NB4 (cell line): ENCODE results near the gene LLPH.

Experiments
- DNase-seq: peaks from one replicate; pipeline ENCODE4 v3.0.0; 2010; ENCODE audit warnings: low read depth
- H3K4me3 ChIP-seq: one replicate; pipeline ENCODE4 v1.5.1; 2011; ENCODE audit warnings: mild to moderate bottlenecking, low read depth, low read length, moderate library complexity
- MYC ChIP-seq: IDR thresholded peaks from 2 replicates; pipeline ENCODE4 v1.6.1; 2011; ENCODE audit warnings: low read depth, low read length
- POLR2A ChIP-seq: IDR thresholded peaks from 2 replicates; pipeline ENCODE4 v1.6.1; 2011; ENCODE audit warnings: mild to moderate bottlenecking; ENCODE audit not compliant: insufficient read length; ENCODE audit errors: extremely low read depth
- TF ChIP-seq, protein P1 (sequence below): IDR thresholded peaks from 2 replicates; pipeline ENCODE4 v1.6.1; 2011; ENCODE audit warnings: low read depth, low read length
- TF ChIP-seq, protein P2 (sequence below): IDR thresholded peaks from one replicate; pipeline ENCODE4 v1.5.1; 2012; ENCODE audit warnings: low read depth, low read length

LLPH gene

DNA sequence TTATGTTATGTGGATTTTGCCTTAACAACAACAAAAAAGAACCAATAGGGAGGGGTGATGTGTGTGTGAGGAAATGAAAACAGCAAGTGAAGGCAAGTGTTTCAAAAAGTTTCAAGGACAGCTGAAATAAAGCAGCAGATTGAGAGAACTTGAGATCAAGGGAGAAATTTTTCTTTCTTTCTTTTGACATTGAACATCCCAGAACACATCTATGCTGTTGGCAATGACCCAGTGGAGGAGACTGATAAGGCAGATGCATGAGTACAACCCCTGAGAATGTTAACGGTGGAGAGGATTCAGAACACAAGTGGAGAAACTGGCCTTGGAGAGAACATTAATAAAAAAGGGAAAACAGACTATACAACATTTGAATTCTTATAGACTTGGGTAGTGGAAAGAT is 2.9 kb downstream of the LLPH start:
- no peak for TF ChIP-seq MYC
- no peak for TF ChIP-seq POLR2A
- TF ChIP-seq, protein P1, sequence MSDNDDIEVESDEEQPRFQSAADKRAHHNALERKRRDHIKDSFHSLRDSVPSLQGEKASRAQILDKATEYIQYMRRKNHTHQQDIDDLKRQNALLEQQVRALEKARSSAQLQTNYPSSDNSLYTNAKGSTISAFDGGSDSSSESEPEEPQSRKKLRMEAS: no peak
- TF ChIP-seq, protein P2, sequence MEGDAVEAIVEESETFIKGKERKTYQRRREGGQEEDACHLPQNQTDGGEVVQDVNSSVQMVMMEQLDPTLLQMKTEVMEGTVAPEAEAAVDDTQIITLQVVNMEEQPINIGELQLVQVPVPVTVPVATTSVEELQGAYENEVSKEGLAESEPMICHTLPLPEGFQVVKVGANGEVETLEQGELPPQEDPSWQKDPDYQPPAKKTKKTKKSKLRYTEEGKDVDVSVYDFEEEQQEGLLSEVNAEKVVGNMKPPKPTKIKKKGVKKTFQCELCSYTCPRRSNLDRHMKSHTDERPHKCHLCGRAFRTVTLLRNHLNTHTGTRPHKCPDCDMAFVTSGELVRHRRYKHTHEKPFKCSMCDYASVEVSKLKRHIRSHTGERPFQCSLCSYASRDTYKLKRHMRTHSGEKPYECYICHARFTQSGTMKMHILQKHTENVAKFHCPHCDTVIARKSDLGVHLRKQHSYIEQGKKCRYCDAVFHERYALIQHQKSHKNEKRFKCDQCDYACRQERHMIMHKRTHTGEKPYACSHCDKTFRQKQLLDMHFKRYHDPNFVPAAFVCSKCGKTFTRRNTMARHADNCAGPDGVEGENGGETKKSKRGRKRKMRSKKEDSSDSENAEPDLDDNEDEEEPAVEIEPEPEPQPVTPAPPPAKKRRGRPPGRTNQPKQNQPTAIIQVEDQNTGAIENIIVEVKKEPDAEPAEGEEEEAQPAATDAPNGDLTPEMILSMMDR: no peak
- H3K4me3 ChIP-seq: peak overlapping the region; percentile 30
- no peak for DNase-seq

DNA sequence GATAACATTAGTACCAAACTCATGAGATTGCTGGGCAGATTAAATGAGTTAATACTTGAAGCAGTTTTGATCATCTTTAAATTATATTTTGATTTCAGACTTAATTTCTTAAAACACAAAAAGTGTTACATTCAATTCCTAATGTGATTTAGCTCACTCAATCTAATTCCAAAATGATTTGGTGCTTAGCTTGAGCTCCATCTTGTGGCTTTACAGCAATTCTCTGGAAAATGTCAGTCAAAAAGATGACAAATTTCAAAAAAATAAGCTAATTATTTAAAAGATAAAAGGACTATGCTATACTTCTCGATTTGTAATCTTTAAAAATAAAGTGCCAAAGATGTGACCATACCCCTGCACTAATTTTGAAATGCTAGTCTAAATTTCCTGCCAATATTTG is 10.1 kb downstream of the LLPH start:
- TF ChIP-seq, protein P2: peak; percentile 11
- TF ChIP-seq POLR2A: no peak
- no peak for DNase-seq

DNA sequence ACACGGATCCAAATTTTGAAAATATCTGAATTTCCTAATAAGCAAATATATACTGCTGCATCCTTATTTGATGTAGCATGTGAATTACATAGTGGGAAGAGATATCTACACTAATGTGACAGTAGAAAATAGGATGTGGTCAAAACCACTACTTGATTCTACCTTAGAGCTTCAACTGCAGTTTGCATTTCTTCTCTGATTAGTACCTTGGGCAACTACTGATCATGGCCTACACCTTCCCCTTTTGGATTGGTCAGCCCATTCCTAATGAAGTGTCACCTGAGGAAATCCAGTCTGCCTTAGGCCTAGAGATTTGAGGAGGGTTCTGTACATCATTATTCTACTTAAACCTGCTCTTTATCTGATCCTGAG is 10.7 kb downstream of the LLPH start:
- DNase-seq: peak; percentile 79
- TF ChIP-seq, protein P1: no peak
- no peak for TF ChIP-seq MYC
- no peak for TF ChIP-seq POLR2A
- TF ChIP-seq, protein P2: no peak
- H3K4me3 ChIP-seq: no peak overlapping the region

More for the DNA sequence above, 10.1 kb downstream of the LLPH start:
- no peak overlapping the region for H3K4me3 ChIP-seq

DNA sequence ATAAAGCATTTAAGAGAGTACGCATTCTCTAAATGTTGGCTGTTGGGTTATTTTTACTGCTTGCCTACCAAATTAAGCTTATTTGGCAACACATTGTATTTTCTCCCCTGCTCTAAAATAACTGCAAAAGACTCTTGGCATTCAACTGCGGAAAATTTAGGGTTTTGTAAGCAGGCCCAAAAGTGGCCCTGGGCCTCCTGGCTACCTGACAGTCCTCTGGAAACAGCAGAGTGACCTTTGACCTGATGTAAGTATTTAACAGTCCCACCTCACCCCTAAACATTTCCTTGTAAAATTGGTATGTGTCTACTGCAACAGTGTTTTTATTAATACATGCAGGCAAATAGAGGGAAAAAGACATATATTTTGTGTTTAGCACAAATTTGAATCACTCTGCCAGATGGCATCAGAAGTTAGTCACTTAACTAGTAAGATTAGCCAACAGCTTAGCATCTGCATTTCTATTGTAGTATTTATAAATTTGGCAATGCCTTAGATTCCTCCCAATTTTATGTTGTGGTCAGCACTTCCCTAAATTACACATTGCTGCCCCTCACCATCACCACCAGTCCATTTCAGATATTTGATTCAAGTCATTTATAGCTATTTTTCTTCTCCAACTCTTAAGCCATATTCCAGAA is 11.2 kb downstream of the LLPH start:
- no peak overlapping the region for H3K4me3 ChIP-seq
- TF ChIP-seq, protein P1: no peak
- TF ChIP-seq, protein P2: no peak
- TF ChIP-seq MYC (no peak), POLR2A (no peak)
- DNase-seq: peak; percentile 83

DNA sequence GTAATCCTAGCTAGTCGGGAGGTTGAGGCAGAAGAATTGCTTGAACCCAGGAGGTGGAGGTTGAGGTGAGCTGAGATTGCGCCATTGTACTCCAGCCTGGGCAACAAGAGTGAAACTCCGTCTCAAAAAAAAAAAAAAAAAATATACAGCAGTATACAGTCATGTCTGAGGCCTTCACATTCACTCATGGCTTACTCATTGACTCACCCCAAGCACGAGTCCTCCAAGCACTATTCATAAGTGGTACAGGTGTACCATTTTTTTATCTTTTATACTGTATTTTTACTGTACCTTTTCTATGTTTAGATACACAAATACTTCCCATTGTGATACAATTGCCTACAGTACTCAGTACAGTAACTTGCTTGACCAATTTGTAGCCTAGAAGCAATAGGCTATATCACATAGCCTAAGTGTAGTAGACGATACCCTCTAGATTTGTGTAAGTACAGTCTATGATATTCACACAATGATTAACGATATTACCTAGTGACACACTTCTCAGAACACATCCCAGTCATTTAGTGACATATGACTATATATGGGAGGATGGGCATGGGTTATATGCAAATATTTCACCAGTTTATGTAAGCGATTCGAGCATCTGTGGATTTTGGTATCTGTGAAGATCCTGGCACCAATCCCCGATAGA is 12.2 kb downstream of the LLPH start:
- no peak overlapping the region for H3K4me3 ChIP-seq
- no peak for DNase-seq
- TF ChIP-seq, protein P2: no peak
- TF ChIP-seq MYC (no peak), POLR2A (no peak)
- TF ChIP-seq, protein P1: no peak
